H1 (cell line): ENCODE measurements around the gene MALT1. TPM values are rescaled to one million over a fixed set of nuclear protein-coding genes. Genes with fewer than 3 reads are reported as not detected.

ENCODE experiments used
- CTCF ChIA-PET: fragments of 300-600 bp; sonication (Branson Sonifier 250); formaldehyde crosslinking; loops from one replicate; lab custom pipeline; 2021; ENCODE audit not compliant: partially characterized antibody; lab: Charles Lee
- POLR2A ChIA-PET: fragments of 300-600 bp; sonication (Branson Sonifier 250); formaldehyde crosslinking; loops from one replicate; lab custom pipeline; 2021; ENCODE audit warnings: inconsistent platforms; ENCODE audit not compliant: partially characterized antibody; lab: Charles Lee
- DNase-seq, 2 experiments: peaks; one replicate each; pipeline versions ENCODE4 v3.0.0 to v3.0.0-alpha.2; 2010 to 2022; ENCODE audit warnings: low spot score in 2 of 2, low read depth in 1 of 2, mixed read lengths in 1 of 2
- FAIRE-seq: peaks from 2 replicates; lab custom pipeline; 2011; peaks lifted over from hg19 to GRCh38; lab: Jason Lieb, UNC
- H2AFZ ChIP-seq: 2 replicates; pipeline ENCODE4 v1.8.1; 2012; ENCODE audit warnings: low read length, inconsistent platforms
- H2AK5ac ChIP-seq: 2 replicates; pipeline ENCODE4 v1.6.1; 2013; ENCODE audit warnings: low read depth, low read length
- H2BK120ac ChIP-seq: replicated peaks from 2 replicates; pipeline ENCODE3; 2013; ENCODE audit warnings: low read depth, low read length, inconsistent platforms
- H2BK12ac ChIP-seq: 2 replicates; pipeline ENCODE4 v1.6.1; 2013; ENCODE audit warnings: low read depth, low read length
- H2BK15ac ChIP-seq: 2 replicates; pipeline ENCODE4 v1.6.1; 2013; ENCODE audit warnings: low read length
- H2BK20ac ChIP-seq: 2 replicates; pipeline ENCODE4 v1.6.1; 2013; ENCODE audit warnings: low read length
- H2BK5ac ChIP-seq: 2 replicates; pipeline ENCODE4 v1.6.1; 2013; ENCODE audit warnings: low read depth, low read length
- H3K14ac ChIP-seq: 2 replicates; pipeline ENCODE4 v1.6.1; 2013; ENCODE audit warnings: inconsistent platforms; ENCODE audit not compliant: insufficient read length
- H3K18ac ChIP-seq: 2 replicates; pipeline ENCODE4 v1.6.1; 2013; ENCODE audit warnings: low read length; ENCODE audit errors: extremely low read depth
- H3K23ac ChIP-seq: 2 replicates; pipeline ENCODE4 v1.6.1; 2013; ENCODE audit warnings: inconsistent platforms; ENCODE audit not compliant: insufficient read length
- H3K23me2 ChIP-seq: 2 replicates; pipeline ENCODE4 v1.6.1; 2013; ENCODE audit warnings: low read depth, low read length
- H3K27ac ChIP-seq: 2 replicates; pipeline ENCODE4 v1.6.1; 2011; ENCODE audit warnings: low read depth, low read length, inconsistent platforms
- H3K27me3 ChIP-seq, 4 experiments: replicated peaks in 1 of 4; 1 replicate in 1 of 4; 2 replicates in 3 of 4; pipeline versions ENCODE4 v1.6.1 to v1.8.1; 2011 to 2013; ENCODE audit warnings: low read length in 3 of 4, mild to moderate bottlenecking in 3 of 4, inconsistent platforms in 2 of 4, mixed read lengths in 2 of 4, moderate library complexity in 1 of 4; ENCODE audit not compliant: control insufficient read depth in 3 of 4, insufficient read depth in 3 of 4; ENCODE audit errors: extremely low read depth in 1 of 4
- H3K36me3 ChIP-seq, 4 experiments: 2 replicates each; pipeline versions ENCODE4 v1.6.1 to v1.8.1; 2011 to 2013; ENCODE audit warnings: mild to moderate bottlenecking in 4 of 4, low read length in 3 of 4, moderate library complexity in 2 of 4, control low read depth in 1 of 4, inconsistent platforms in 1 of 4; ENCODE audit not compliant: insufficient read depth in 4 of 4, control insufficient read depth in 2 of 4
- H3K4ac ChIP-seq: replicated peaks from 2 replicates; pipeline ENCODE3; 2013; ENCODE audit warnings: low read length, low read depth, mixed read lengths, inconsistent platforms; ENCODE audit not compliant: insufficient read length
- H3K4me1 ChIP-seq, 4 experiments: replicated peaks in 1 of 4; 1 replicate in 1 of 4; 2 replicates in 3 of 4; pipeline versions ENCODE4 v1.6.1 to v1.8.1; 2011 to 2013; ENCODE audit warnings: low read length in 3 of 4, inconsistent platforms in 2 of 4, mixed read lengths in 1 of 4; ENCODE audit not compliant: insufficient read depth in 4 of 4, control insufficient read depth in 3 of 4
- H3K4me2 ChIP-seq, 2 experiments: 2 replicates each; pipeline versions ENCODE4 v1.6.1 to v1.8.1; 2011 to 2013; ENCODE audit warnings: low read depth in 2 of 2, low read length in 2 of 2, control low read depth in 1 of 2, inconsistent platforms in 1 of 2, mild to moderate bottlenecking in 1 of 2; ENCODE audit not compliant: insufficient read depth in 1 of 2
- H3K4me3 ChIP-seq, 4 experiments: fragments of 200-600, 300-600 bp in 1 of 4; sonication (generic), shearing (Covaris generic), sonication (Bioruptor Twin) in 1 of 4; 2 replicates each; pipeline versions ENCODE4 v1.5.1 to v1.8.1; 2011 to 2016; ENCODE audit warnings: low read length in 4 of 4, low read depth in 3 of 4, control low read depth in 2 of 4, inconsistent platforms in 2 of 4, mild to moderate bottlenecking in 2 of 4, mixed read lengths in 1 of 4, moderate library complexity in 1 of 4; ENCODE audit not compliant: insufficient read depth in 2 of 4; ENCODE audit errors: extremely low read depth in 1 of 4
- H3K56ac ChIP-seq: replicated peaks from 2 replicates; pipeline ENCODE3; 2013; ENCODE audit warnings: low read depth, mild to moderate bottlenecking, mixed read lengths, low read length, inconsistent platforms; ENCODE audit not compliant: insufficient read length
- H3K79me1 ChIP-seq: 2 replicates; pipeline ENCODE4 v1.6.1; 2013; ENCODE audit warnings: low read depth, low read length, control low read depth
- H3K79me2 ChIP-seq, 2 experiments: 2 replicates each; pipeline versions ENCODE4 v1.6.1 to v1.8.1; 2012 to 2013; ENCODE audit warnings: low read length in 2 of 2, mild to moderate bottlenecking in 2 of 2, inconsistent platforms in 1 of 2; ENCODE audit not compliant: insufficient read depth in 2 of 2, control insufficient read depth in 1 of 2
- H3K9ac ChIP-seq, 4 experiments: replicated peaks in 1 of 4; 1 replicate in 1 of 4; 2 replicates in 3 of 4; pipeline versions ENCODE4 v1.6.1 to v1.8.1; 2011 to 2013; ENCODE audit warnings: low read depth in 3 of 4, low read length in 3 of 4, control low read depth in 2 of 4, mild to moderate bottlenecking in 2 of 4, moderate library complexity in 2 of 4, inconsistent platforms in 1 of 4; ENCODE audit errors: extremely low read depth in 1 of 4
- H3K9me3 ChIP-seq, 2 experiments: 2 replicates each; pipeline versions ENCODE4 v1.6.1 to v1.8.1; 2012 to 2013; ENCODE audit warnings: mild to moderate bottlenecking in 2 of 2, moderate library complexity in 2 of 2, control low read depth in 1 of 2, inconsistent platforms in 1 of 2, low read depth in 1 of 2, low read length in 1 of 2, mixed read lengths in 1 of 2; ENCODE audit not compliant: insufficient read depth in 2 of 2
- H4K20me1 ChIP-seq, 2 experiments: replicated peaks in 1 of 2; 2 replicates each; pipeline versions ENCODE3 to v1.8.1; 2011 to 2013; ENCODE audit warnings: inconsistent platforms in 2 of 2, low read length in 2 of 2, mild to moderate bottlenecking in 1 of 2; ENCODE audit not compliant: insufficient read depth in 2 of 2, control insufficient read depth in 1 of 2
- H4K5ac ChIP-seq: 2 replicates; pipeline ENCODE4 v1.6.1; 2013; ENCODE audit warnings: low read length, low read depth, mixed read lengths, inconsistent platforms; ENCODE audit not compliant: insufficient read length
- H4K8ac ChIP-seq: 2 replicates; pipeline ENCODE4 v1.8.0; 2013; ENCODE audit warnings: mild to moderate bottlenecking, moderate library complexity, low read length, inconsistent platforms; ENCODE audit not compliant: insufficient read depth; ENCODE audit errors: extremely low read depth
- H4K91ac ChIP-seq: replicated peaks from 2 replicates; pipeline ENCODE3; 2013; ENCODE audit warnings: low read length, mixed read lengths, inconsistent platforms; ENCODE audit not compliant: insufficient read length
- EP300 ChIP-seq, 2 experiments: IDR thresholded peaks; 1 replicate in 1 of 2; 2 replicates in 1 of 2; pipeline ENCODE4 v1.6.1; 2011 to 2012; ENCODE audit warnings: low read depth in 2 of 2, low read length in 2 of 2, mild to moderate bottlenecking in 2 of 2, borderline replicate concordance in 1 of 2, inconsistent platforms in 1 of 2, moderate library complexity in 1 of 2
- HDAC2 ChIP-seq, 2 experiments: fragments of 300-600 bp in 1 of 2; sonication (generic) in 1 of 2; IDR thresholded peaks; 2 replicates each; pipeline ENCODE4 v1.6.1; 2011 to 2012; ENCODE audit warnings: low read depth in 2 of 2, low read length in 2 of 2, mild to moderate bottlenecking in 2 of 2, moderate library complexity in 2 of 2, borderline replicate concordance in 1 of 2, inconsistent platforms in 1 of 2
- TCF12 ChIP-seq: IDR thresholded peaks from 2 replicates; pipeline ENCODE4 v1.6.1; 2011; ENCODE audit warnings: low read depth, mild to moderate bottlenecking, low read length
- WGBS, 2 experiments: shearing (Covaris generic) in 1 of 2; methylation state at CpG; one replicate each; pipeline versions ENCODE4 v1.1.6 to v1.1.7; 2013 to 2015; ENCODE audit warnings: low lambda C conversion rate in 2 of 2, mixed read lengths in 2 of 2, inconsistent platforms in 1 of 2, low coverage in 1 of 2, missing lambda C conversion rate in 1 of 2; ENCODE audit not compliant: insufficient replicate concordance in 2 of 2, insufficient coverage in 1 of 2, insufficient read length in 1 of 2; ENCODE audit errors: extremely low coverage in 1 of 2, missing lambda C conversion rate in 1 of 2; 5-methylcytosine and 5-hydroxymethylcytosine counted together
- polyA plus RNA-seq, 7 experiments: library from polyadenylated mRNA; depleted of rRNA in 3 of 7; stranded (reverse) in 5 of 7; unstranded in 2 of 7; fragments of >200 nt in 5 of 7; fragments of 200-250 nt in 2 of 7; gene quantifications; 1 replicate in 5 of 7; 2 replicates in 1 of 7; 4 replicates in 1 of 7; pipeline versions ENCODE4 v1.2.1 to v1.2.3, GENCODE V29; 2011 to 2013; ENCODE audit warnings: missing spikeins in 2 of 7, mixed read lengths in 2 of 7
- total RNA-seq: library from RNA; stranded (reverse); fragmentation: NEBNext Ultra II Directional; extraction: Animal tissue kit (Norgen Biotek cat#: 25700); gene quantifications from 2 replicates; pipeline ENCODE4 v1.2.1, GENCODE V29; 2021

MALT1 gene
- total and polyA plus RNA-seq, 2 of the 8 experiments (the other 6 are each of a cell fraction or from before 2014, with no cell fraction given) = 10.7 to 25.9 TPM

DNA sequence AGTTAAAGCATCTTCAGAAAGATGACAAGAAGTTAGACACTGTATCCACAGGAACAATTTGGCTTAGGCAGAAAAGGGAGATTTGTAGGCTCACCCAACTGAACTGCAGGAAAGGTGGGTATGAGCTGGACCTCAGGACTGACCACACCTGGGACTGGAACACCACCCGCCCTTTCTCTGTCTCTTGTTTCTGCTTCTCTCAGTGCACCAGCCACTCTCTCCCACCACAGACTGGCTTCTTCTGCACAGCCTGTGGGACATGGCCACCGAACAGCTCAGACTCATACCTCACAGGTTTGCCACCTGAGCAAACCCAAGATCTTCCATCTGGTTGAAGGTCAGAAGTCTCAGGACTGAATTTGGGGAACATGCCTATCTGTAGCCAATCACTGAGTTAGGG, 14.2 kb upstream of the MALT1 start:
- Histone ChIP-seq H3K27ac (no peak overlapping the region), H4K20me1 (no peaks in the 10 kb centered on the region), H2AFZ (peak overlapping the region; percentile 26; the same call in 1 of the 2 replicates), H3K23me2 (no peaks in the 10 kb centered on the region), H3K9ac (no peak overlapping the region), H3K79me1 (no peaks in the 10 kb centered on the region), H3K4me2 (no peak overlapping the region), H3K56ac (no peak overlapping the region), H3K4me1 (no peaks in the 10 kb centered on the region), H3K36me3 (no peaks in the 10 kb centered on the region), H4K8ac (no peak overlapping the region), H2BK5ac (no peak overlapping the region), H3K79me2 (no peaks in the 10 kb centered on the region), H3K4ac (no peak overlapping the region), H4K5ac (no peak overlapping the region), H3K27me3 (no peaks in the 10 kb centered on the region), H2AK5ac (no peak overlapping the region), H2BK120ac (no peak overlapping the region), H2BK12ac (no peak overlapping the region), H4K91ac (peak overlapping the region; percentile 3), H3K18ac (no peak overlapping the region), H2BK15ac (0 out of 2 replicates have a peak overlapping the region, but pooled peaks have one; percentile 18), H2BK20ac (no peak overlapping the region), H3K14ac (no peak overlapping the region), H3K23ac (no peak overlapping the region), H3K4me3 (no peak overlapping the region), H3K9me3 (no peaks in the 10 kb centered on the region)
- 89% methylated on average over 2 of the region's 2 CpGs; no CpG with 5 or more reads in 1 of the 2 experiments for WGBS, 2 experiments
- ChIA-PET POLR2A (interaction anchor here (0.9 kb wide), 1 partner anchor 14 kb away, joined by 4 read pairs; the partner anchor contains the start of gene MALT1), CTCF (interaction anchor here (1.0 to 2.0 kb wide), 4 partner anchors 36 to 160 kb away, joined by 3 to 6 read pairs (median 4); no protein-coding TSS in a partner anchor)
- no peak for DNase-seq
- FAIRE-seq = no peak
- TF ChIP-seq HDAC2 (IDR thresholded peaks at IDR 0.05; ENCODE audit: borderline replicate concordance in 1 of 2, low read depth in 2 of 2, low read length in 2 of 2) = no peak
- TF ChIP-seq EP300 (IDR thresholded peaks at IDR 0.05; ENCODE audit: borderline replicate concordance in 1 of 2, low read depth in 2 of 2, low read length in 2 of 2) = no peak
- TF ChIP-seq TCF12 = no peak
